ENCODE measurements around the gene NCOA1. TPM values are rescaled to one million over a fixed set of nuclear protein-coding genes. Genes with fewer than 3 reads are reported as not detected.

Gene NCOA1
- total and polyA plus RNA-seq, 2 of the 4 experiments (the other 2 are of a cell fraction) = 6.7 to 11.3 TPM

GRCh38 chr2:24820175-24820513 is 329.1 kb downstream of the NCOA1 start:
- BruUV-seq (replicated peaks) = no TSS peak
- intact Hi-C loops (cut with micrococcal nuclease) = no loop called here
- Histone ChIP-seq H3K4me2 (ENCODE audit: low read depth, low read length) (no peak overlapping the region), H2AK9ac (replicated peaks; ENCODE audit: low read depth, low read length, poor library complexity) (peak overlapping the region; percentile 11), H2BK5ac (ENCODE audit: low read depth, low read length, poor library complexity, severe bottlenecking) (no peak overlapping the region), H3K4me1 (ENCODE audit: control insufficient read depth, insufficient read depth, low read length) (peaks cover 11% of the 10 kb centered on the region), H3K56ac (ENCODE audit: extremely low read depth, insufficient read depth, low read length) (no peak overlapping the region), H3K18ac (ENCODE audit: low read depth, low read length) (no peak overlapping the region), H4K8ac (ENCODE audit: low read depth in 2 of 2, low read length in 2 of 2) (no peak overlapping the region), H3K4ac (ENCODE audit: low read depth, low read length) (no peak overlapping the region), H3K23ac (ENCODE audit: low read depth, low read length) (no peak overlapping the region), H2BK20ac (ENCODE audit: low read depth, low read length) (no peak overlapping the region), H2AFZ (replicated peaks; ENCODE audit: low read length, poor library complexity) (no peak overlapping the region), H2BK15ac (ENCODE audit: low read depth, low read length) (no peak overlapping the region), H4K91ac (ENCODE audit: insufficient read depth, low read depth, low read length) (no peak overlapping the region), H3K14ac (replicated peaks; ENCODE audit: low read depth, low read length) (no peak overlapping the region), H3K27me3 (ENCODE audit: control insufficient read depth, insufficient read depth, low read length) (no peaks in the 10 kb centered on the region), H3K79me1 (ENCODE audit: low read depth in 1 of 2, low read length in 2 of 2) (peaks cover 24 to 58% of the 10 kb centered on the region in 2 experiments), H2BK120ac (ENCODE audit: low read depth, low read length) (no peak overlapping the region), H3K36me3 (ENCODE audit: control insufficient read depth, insufficient read depth, low read length) (peaks cover 46% of the 10 kb centered on the region), H3K9me1 (ENCODE audit: insufficient read depth, low read length) (peaks cover 11% of the 10 kb centered on the region), H4K20me1 (ENCODE audit: insufficient read depth, low read length) (no peaks in the 10 kb centered on the region), H4K5ac (ENCODE audit: low read depth, low read length) (no peak overlapping the region), H3K4me3 (ENCODE audit: insufficient read depth, low read depth, low read length) (no peak overlapping the region), H3K9ac (ENCODE audit: low read depth, low read length) (no peak overlapping the region), H3K9me3 (ENCODE audit: control insufficient read depth, insufficient read depth, low read length) (no peaks in the 10 kb centered on the region), H2AK5ac (ENCODE audit: low read depth, low read length) (no peak overlapping the region), H3K27ac (ENCODE audit: insufficient read depth, low read length) (no peak overlapping the region)
- DNase-seq = no peak
- ChIA-PET POLR2A (ENCODE audit: unreplicated experiment) (no interaction called here), CTCF (no interaction called here)
- dilution Hi-C loops (cut with HindIII; ENCODE audit: low sequenced_read_pairs, unreplicated experiment) = no loop called here
- ATAC-seq (ENCODE audit: low read depth) = no peak
- in situ Hi-C loops (cut with MboI; ENCODE audit: low sequenced_read_pairs) = no loop called here
- no CpG with 5 or more reads among the region's 7 CpGs for WGBS, 2 experiments (ENCODE audit: extremely low coverage in 2 of 2, insufficient read length in 1 of 2)
- no peak for TF ChIP-seq RCOR1 (IDR thresholded peaks at IDR 0.05; ENCODE audit: insufficient replicate concordance, low read length)
- no peak for TF ChIP-seq NFE2L2 (IDR thresholded peaks at IDR 0.05; ENCODE audit: low read depth, low read length)
- no peak for TF ChIP-seq USF2 (IDR thresholded peaks at IDR 0.05; ENCODE audit: low read depth, low read length)
- TF ChIP-seq FOS (IDR thresholded peaks at IDR 0.05; ENCODE audit: low read depth, low read length) = no peak
- no peak for TF ChIP-seq CEBPB (IDR thresholded peaks at IDR 0.05; ENCODE audit: low read depth, low read length)
- no peak for TF ChIP-seq MXI1 (IDR thresholded peaks at IDR 0.05; ENCODE audit: borderline replicate concordance, low read depth, low read length)
- TF ChIP-seq POLR2A (IDR thresholded peaks at IDR 0.05; ENCODE audit: low read depth, low read length) = no peak
- no peak for TF ChIP-seq CHD1 (IDR thresholded peaks at IDR 0.05; ENCODE audit: low read depth, low read length)
- TF ChIP-seq CTCF (conservative IDR thresholded peaks at IDR 0.05; ENCODE audit: low read depth, low read length) = no peak
- no peak for TF ChIP-seq RFX5 (IDR thresholded peaks at IDR 0.05; ENCODE audit: low read depth, low read length)

All from IMR-90 (cell line).